GM12873 (cell line): Measurements from ENCODE around the gene TRMT112.

Experiments
- CTCF ChIP-seq: IDR thresholded peaks from 2 replicates; pipeline ENCODE4 v1.5.1; 2012; ENCODE audit warnings: low read depth, mild to moderate bottlenecking, moderate library complexity, low read length, control low read depth; ENCODE audit not compliant: insufficient read depth; ENCODE audit errors: missing control alignments

TRMT112 gene

GRCh38 chr11:64341851-64342791 is 24.8 kb upstream of the TRMT112 start:
- TF ChIP-seq CTCF: peak; percentile 39

- TF ChIP-seq CTCF: no peak
Observed at GRCh38 chr11:64341429-64341828, 24.1 kb upstream of the TRMT112 start.

- peak; percentile 27 for TF ChIP-seq CTCF
Observed at GRCh38 chr11:64340671-64341335, 23.4 kb upstream of the TRMT112 start.

GRCh38 chr11:64339754-64340408 is 22.5 kb upstream of the TRMT112 start, which contains the start of gene CCDC88B:
Gene CCDC88B, plus strand, starts transcription at chr11:64340204. Its CDS starts 63 bp downstream, at chr11:64340267.
- TF ChIP-seq CTCF: no peak

GRCh38 chr11:64339286-64339685 is 21.9 kb upstream of the TRMT112 start:
- no peak for TF ChIP-seq CTCF

GRCh38 chr11:64338716-64339115 is 21.4 kb upstream of the TRMT112 start:
- no peak for TF ChIP-seq CTCF
